ENCODE data around the gene DNASE1.

Gene DNASE1

DNA sequence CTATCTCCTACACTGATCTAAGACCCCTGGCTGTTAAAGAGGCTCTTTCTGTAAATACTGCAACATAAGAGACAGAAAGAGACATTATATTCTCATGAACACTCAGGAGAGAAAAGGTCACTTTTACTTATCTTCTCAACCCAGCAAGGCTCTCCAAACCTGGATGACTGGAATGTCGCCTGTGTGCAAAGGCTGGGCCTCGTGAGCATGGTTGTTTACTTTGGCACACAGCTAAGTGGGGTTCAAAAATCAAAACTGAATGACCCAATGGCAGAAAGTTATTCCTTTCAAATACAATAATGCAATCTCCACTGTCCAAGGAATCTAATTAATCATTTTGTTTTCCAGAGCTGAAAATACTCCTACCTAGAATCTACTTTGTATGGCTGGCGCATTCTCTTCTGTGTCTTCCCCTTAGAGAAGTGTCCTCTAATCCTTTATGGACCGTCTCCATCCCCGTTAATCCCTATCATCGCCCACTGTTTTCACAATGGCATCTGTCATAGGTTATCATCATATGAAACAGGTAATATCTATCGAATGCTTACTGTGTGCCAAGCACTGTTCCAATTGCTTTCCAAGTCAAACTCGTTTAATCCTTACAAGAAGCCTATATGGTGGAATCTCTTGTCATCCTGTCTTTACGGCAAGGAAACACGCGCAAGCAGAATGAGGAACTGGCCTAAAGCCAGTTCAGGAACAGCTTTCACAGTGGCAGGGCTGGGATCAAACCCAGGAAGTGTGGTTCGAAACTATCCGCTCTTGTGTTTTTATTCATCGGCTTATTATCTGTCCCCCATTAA is 44.4 kb upstream of the DNASE1 start:
- H3K36me3 ChIP-seq = peaks cover 2% of the 10 kb centered on the region; the same call in 1 of the 2 replicates
- H3K4me3 ChIP-seq (ENCODE audit: low read depth, low read length) = peak overlapping the region; percentile 96
- no peak for DNase-seq
- no peaks in the 10 kb centered on the region for H3K9me3 ChIP-seq
- no peaks in the 10 kb centered on the region for H3K27me3 ChIP-seq
- no peaks in the 10 kb centered on the region for H3K4me1 ChIP-seq
- TF ChIP-seq, protein P1, sequence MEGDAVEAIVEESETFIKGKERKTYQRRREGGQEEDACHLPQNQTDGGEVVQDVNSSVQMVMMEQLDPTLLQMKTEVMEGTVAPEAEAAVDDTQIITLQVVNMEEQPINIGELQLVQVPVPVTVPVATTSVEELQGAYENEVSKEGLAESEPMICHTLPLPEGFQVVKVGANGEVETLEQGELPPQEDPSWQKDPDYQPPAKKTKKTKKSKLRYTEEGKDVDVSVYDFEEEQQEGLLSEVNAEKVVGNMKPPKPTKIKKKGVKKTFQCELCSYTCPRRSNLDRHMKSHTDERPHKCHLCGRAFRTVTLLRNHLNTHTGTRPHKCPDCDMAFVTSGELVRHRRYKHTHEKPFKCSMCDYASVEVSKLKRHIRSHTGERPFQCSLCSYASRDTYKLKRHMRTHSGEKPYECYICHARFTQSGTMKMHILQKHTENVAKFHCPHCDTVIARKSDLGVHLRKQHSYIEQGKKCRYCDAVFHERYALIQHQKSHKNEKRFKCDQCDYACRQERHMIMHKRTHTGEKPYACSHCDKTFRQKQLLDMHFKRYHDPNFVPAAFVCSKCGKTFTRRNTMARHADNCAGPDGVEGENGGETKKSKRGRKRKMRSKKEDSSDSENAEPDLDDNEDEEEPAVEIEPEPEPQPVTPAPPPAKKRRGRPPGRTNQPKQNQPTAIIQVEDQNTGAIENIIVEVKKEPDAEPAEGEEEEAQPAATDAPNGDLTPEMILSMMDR (IDR thresholded peaks at IDR 0.05; ENCODE audit: low read depth, low read length) = no peak

- TF ChIP-seq, protein P1 (IDR thresholded peaks at IDR 0.05; ENCODE audit: low read depth, low read length) = no peak
- Histone ChIP-seq H3K4me1 (no peaks in the 10 kb centered on the region), H3K27me3 (no peaks in the 10 kb centered on the region), H3K36me3 (no peaks in the 10 kb centered on the region), H3K9me3 (no peaks in the 10 kb centered on the region), H3K4me3 (ENCODE audit: low read depth, low read length) (peak overlapping the region; percentile 96)
- no peak for DNase-seq
Measured at GRCh38 chr16:3610698-3611145, 43.8 kb upstream of the DNASE1 start.

- peak within 1 kb of the TSS; percentile 96 for H3K4me3 ChIP-seq (ENCODE audit: low read depth, low read length)
- H3K36me3 ChIP-seq = no peaks in the 10 kb centered on the region
- no peaks in the 10 kb centered on the region for H3K4me1 ChIP-seq
- DNase-seq = peak; percentile 95
- H3K27me3 ChIP-seq = no peaks in the 10 kb centered on the region
- TF ChIP-seq, protein P1 (IDR thresholded peaks at IDR 0.05; ENCODE audit: low read depth, low read length) = no peak
- H3K9me3 ChIP-seq = no peaks in the 10 kb centered on the region
Measured at GRCh38 chr16:3611146-3611975, 43.1 kb upstream of the DNASE1 start, which contains the start of gene SLX4. SLX4 (minus strand) TSS chr16:3611606; CDS start chr16:3608964, 2,642 bp downstream.

GRCh38 chr16:3612510-3613466 is 41.7 kb upstream of the DNASE1 start:
- DNase-seq = no peak
- H3K4me3 ChIP-seq (ENCODE audit: low read depth, low read length) = peak overlapping the region; percentile 96
- no peaks in the 10 kb centered on the region for H3K4me1 ChIP-seq
- TF ChIP-seq, protein P1 (IDR thresholded peaks at IDR 0.05; ENCODE audit: low read depth, low read length) = no peak
- no peaks in the 10 kb centered on the region for H3K27me3 ChIP-seq
- no peaks in the 10 kb centered on the region for H3K9me3 ChIP-seq
- H3K36me3 ChIP-seq = no peaks in the 10 kb centered on the region

DNA sequence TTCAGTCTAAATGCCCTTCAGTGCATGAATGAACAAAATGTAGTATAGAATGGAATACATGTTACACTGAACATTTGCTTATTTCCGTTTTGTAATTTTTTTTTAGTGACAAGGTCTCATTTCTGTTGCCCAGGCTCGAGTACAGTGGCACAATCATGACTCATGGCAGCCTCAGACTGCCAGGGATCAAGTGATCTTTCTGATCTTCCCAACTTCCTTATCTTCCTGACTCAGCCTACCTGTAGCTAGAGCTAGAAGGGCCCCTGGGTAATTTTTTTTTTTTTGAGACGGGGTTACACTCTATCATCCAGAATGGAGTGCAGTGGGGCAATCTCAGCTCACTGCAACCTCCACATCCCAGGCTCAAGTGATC is 35.7 kb upstream of the DNASE1 start:
- H3K4me1 ChIP-seq = no peaks in the 10 kb centered on the region
- H3K27me3 ChIP-seq = no peaks in the 10 kb centered on the region
- TF ChIP-seq, protein P1 (IDR thresholded peaks at IDR 0.05; ENCODE audit: low read depth, low read length) = no peak
- H3K4me3 ChIP-seq (ENCODE audit: low read depth, low read length) = no peak overlapping the region
- H3K36me3 ChIP-seq = no peaks in the 10 kb centered on the region
- no peak for DNase-seq
- H3K9me3 ChIP-seq = no peaks in the 10 kb centered on the region

Data from BE2C (cell line).